Measurements from ENCODE around the gene RASGRP2. TPM values are rescaled to one million over a fixed set of nuclear protein-coding genes. Genes with fewer than 3 reads are reported as not detected.

The RASGRP2 gene
- total RNA-seq, 4 donors from 2014 or later: 32.8 to 72.8 (median 34.9) TPM

DNA sequence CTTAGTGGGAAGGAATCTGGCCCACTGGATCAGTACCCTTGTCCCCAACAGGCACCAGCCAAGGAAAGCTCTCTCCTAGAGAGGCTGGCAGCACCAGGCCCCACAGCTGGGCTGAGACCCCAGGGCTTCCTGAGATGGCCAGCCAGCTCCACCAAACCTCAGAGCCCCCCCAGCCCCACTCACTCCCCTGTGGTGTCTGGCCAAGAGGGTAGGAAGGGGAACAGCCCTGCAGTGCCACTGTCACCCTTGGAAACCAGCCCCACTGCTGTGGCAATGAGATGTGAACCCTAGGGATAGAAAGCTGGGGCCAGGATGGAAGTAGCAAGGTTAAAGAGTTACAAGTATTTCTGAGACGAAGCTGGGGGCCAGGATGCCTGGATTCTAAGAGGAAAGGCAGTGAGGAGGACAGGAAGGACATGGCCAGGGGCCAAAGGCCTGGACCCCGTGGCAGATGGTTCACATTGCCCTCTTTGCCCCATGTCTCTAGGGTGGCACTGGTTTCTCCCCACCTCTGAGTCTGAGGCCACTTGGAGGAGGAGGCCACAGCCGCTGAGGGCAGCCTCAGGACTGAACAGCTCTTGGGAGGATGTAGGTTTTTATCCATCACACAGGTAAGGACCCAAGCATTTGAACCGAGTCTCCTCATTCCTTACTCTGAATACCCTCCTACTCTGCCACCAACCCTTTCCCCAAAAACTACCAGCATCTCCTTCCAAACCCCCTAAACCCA, 49.8 kb downstream of the RASGRP2 start:
- Histone ChIP-seq H3K9me3 (no peaks in the 10 kb centered on the region), H3K4me3 (no peak overlapping the region), H3K27ac (replicated peaks in 1 of 4) (no peak overlapping the region), H3K4me1 (peaks cover 0 to 8% (median 2%) of the 10 kb centered on the region in 4 donors), H3K36me3 (no peaks in the 10 kb centered on the region), H3K27me3 (peaks cover 0 to 32% (median 0%) of the 10 kb centered on the region in 4 donors)
- WGBS: 75% methylated on average over 4 of the region's 4 CpGs
- intact Hi-C loops (cut with DNase I): no loop called here
- no peak for DNase-seq (ENCODE audit: extremely low spot score)
- TF ChIP-seq, protein P1, sequence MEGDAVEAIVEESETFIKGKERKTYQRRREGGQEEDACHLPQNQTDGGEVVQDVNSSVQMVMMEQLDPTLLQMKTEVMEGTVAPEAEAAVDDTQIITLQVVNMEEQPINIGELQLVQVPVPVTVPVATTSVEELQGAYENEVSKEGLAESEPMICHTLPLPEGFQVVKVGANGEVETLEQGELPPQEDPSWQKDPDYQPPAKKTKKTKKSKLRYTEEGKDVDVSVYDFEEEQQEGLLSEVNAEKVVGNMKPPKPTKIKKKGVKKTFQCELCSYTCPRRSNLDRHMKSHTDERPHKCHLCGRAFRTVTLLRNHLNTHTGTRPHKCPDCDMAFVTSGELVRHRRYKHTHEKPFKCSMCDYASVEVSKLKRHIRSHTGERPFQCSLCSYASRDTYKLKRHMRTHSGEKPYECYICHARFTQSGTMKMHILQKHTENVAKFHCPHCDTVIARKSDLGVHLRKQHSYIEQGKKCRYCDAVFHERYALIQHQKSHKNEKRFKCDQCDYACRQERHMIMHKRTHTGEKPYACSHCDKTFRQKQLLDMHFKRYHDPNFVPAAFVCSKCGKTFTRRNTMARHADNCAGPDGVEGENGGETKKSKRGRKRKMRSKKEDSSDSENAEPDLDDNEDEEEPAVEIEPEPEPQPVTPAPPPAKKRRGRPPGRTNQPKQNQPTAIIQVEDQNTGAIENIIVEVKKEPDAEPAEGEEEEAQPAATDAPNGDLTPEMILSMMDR (IDR thresholded peaks at IDR 0.05): no peak
- TF ChIP-seq POLR2AphosphoS5 (IDR thresholded peaks at IDR 0.05) (no peak), EP300 (IDR thresholded peaks at IDR 0.05) (no peak), POLR2A (IDR thresholded peaks at IDR 0.05; ENCODE audit: low read depth) (no peak)

DNA sequence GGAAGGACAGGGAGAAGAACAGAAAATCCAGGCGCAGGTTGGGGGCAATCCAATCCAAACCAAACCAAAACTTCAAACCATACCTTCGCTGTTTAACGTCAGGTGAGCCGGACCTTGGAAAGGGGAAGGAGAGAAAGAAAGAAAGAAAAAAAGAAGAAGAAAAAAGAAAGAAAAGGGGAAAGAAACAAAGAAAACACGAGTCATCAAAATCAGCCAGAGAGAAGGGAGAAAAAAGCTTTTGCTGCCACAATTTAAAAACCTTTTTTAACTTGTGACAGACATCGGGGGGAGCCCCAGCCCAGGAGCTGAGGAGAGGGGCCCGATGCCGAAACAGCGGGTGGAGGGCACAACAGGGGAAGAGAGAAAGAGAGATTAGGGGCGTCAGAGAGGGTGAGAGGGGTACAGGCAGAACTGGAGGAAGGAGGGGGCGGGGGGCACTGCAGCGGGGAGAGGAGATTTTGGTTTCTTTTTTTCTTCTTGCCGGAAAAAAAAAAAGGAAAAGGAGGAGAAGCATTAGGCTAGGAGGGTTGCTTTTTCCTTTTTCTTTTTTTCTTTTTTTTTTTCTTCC, 51.1 kb downstream of the RASGRP2 start:
- Histone ChIP-seq H3K27ac (replicated peaks in 1 of 4) (no peak overlapping the region), H3K4me3 (no peak overlapping the region), H3K36me3 (no peaks in the 10 kb centered on the region), H3K4me1 (peaks cover 11 to 21% (median 15%) of the 10 kb centered on the region in 4 donors), H3K9me3 (no peaks in the 10 kb centered on the region), H3K27me3 (peaks cover 0 to 32% (median 0%) of the 10 kb centered on the region in 4 donors)
- intact Hi-C loops (cut with DNase I): no loop called here
- WGBS: 34% methylated on average over 13 of the region's 13 CpGs
- TF ChIP-seq EP300 (IDR thresholded peaks at IDR 0.05) (no peak), POLR2A (IDR thresholded peaks at IDR 0.05; ENCODE audit: low read depth) (no peak), POLR2AphosphoS5 (IDR thresholded peaks at IDR 0.05) (no peak)
- TF ChIP-seq, protein P1 (IDR thresholded peaks at IDR 0.05): no peak
- no peak for DNase-seq (ENCODE audit: extremely low spot score)

- DNase-seq (ENCODE audit: extremely low spot score): no peak
- Histone ChIP-seq H3K27me3 (peaks cover 0 to 28% (median 0%) of the 10 kb centered on the region in 4 donors), H3K27ac (replicated peaks in 1 of 4) (no peak overlapping the region), H3K4me3 (no peak overlapping the region), H3K9me3 (no peaks in the 10 kb centered on the region), H3K4me1 (peaks cover 13 to 26% (median 20%) of the 10 kb centered on the region in 4 donors), H3K36me3 (no peaks in the 10 kb centered on the region)
- 100% methylated on average over 1 of the region's 1 CpG for WGBS
- TF ChIP-seq EP300 (IDR thresholded peaks at IDR 0.05) (no peak), POLR2A (IDR thresholded peaks at IDR 0.05; ENCODE audit: low read depth) (no peak), POLR2AphosphoS5 (IDR thresholded peaks at IDR 0.05) (no peak)
- TF ChIP-seq, protein P1 (IDR thresholded peaks at IDR 0.05): no peak
- intact Hi-C loops (cut with DNase I): no loop called here
Measured at GRCh38 chr11:64691543-64691942, 52.4 kb downstream of the RASGRP2 start.

DNA sequence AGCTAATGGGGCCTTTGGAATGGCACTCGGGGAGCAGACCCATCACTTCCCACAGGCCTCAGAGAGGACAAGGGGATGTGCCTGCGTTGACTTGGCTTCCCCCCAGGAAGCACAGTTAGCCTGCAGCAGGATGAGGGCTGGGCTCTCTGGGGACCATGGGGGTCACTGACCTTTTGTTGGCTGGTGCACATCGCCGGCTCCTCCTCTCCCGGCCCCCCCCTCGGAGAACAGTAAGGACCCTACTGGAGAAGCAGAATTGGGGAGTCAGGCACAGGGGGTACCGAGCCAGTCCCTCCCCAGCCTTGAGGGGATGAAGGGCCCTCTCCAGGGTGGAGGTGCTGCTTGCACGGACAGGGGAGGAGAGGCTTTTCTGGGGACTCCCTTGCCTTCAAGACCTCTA, 53.7 kb downstream of the RASGRP2 start:
- Histone ChIP-seq H3K4me3 (no peak overlapping the region), H3K27ac (replicated peaks in 1 of 4) (no peak overlapping the region), H3K9me3 (no peaks in the 10 kb centered on the region), H3K27me3 (peaks cover 0 to 27% (median 0%) of the 10 kb centered on the region in 4 donors), H3K4me1 (peaks cover 13 to 26% (median 20%) of the 10 kb centered on the region in 4 donors), H3K36me3 (no peaks in the 10 kb centered on the region)
- WGBS: 51% methylated on average over 2 of the region's 8 CpGs
- intact Hi-C loops (cut with DNase I): no loop called here
- TF ChIP-seq POLR2A (IDR thresholded peaks at IDR 0.05; ENCODE audit: low read depth): no peak
- TF ChIP-seq, protein P1 (IDR thresholded peaks at IDR 0.05): no peak
- TF ChIP-seq POLR2AphosphoS5 (IDR thresholded peaks at IDR 0.05): no peak
- no peak for TF ChIP-seq EP300 (IDR thresholded peaks at IDR 0.05)
- no peak for DNase-seq (ENCODE audit: extremely low spot score)

All from esophagus muscularis mucosa (tissue), 4 donors.